NCI-H2107 treated with DMSO at 0.1 percent for 48 hours (cell line): ENCODE results near the gene CNRIP1.
"Not testable (repeated sequence)": the region's sequence is repeated elsewhere in the genome, so short reads cannot be mapped to it uniquely, and the experiment has no call there.

Experiments
- DNase-seq: peaks from one replicate; lab custom pipeline; 2025; ENCODE audit not compliant: unreplicated experiment; lab: John Stamatoyannopoulos, UW

The CNRIP1 gene

DNA sequence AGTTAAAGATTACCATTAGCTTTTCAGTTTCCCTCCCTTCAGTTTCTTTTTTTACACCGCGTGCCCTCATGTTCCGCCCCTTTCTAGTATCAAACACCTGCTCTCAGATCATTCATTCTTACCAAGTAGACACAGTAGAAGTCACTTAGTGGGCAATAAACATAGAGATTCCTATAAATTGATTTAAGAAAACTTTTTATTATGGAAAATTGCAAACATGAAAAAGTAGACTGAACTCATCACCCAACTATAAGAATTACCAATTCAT is 21.2 kb upstream of the CNRIP1 start:
- DNase-seq, result no peak

DNA sequence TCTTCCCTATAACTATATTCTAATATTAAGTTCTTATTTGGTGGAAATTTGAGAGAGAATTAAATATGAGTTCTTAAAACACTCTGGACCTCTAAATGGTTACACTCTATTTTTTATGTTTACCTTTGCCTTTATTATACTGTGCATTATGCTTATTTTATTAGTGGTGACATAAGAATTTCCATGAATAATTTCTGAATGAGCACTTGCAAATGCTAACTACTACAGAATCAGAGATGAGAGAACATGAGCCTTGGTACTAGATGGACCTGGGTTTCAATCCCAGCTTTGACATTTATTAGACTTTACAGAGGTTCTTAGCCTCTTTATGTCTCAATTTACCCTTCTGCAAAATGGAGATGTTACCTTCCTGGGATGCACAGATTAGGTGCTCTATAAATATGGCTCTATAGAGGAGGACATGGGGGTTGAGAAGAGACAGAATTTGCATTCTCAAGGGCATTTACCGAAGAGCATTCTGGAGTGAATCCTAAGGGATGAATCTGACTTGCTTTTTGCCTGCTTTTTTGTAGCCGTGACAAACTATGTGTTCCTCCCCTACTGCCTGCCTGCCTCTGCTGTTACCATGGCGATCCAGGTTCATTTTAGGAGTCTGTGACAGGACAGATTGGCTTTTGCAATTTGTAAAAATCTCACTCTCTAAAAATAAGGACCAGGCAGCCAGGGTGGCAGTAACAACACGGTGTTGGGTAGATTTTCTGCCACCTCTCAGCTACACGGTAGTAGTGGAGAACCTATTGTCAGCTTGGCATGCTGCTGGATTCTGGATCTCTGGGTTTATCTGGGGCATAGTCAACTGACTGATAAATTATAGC is 20.7 kb upstream of the CNRIP1 start:
- DNase-seq, result no peak

DNA sequence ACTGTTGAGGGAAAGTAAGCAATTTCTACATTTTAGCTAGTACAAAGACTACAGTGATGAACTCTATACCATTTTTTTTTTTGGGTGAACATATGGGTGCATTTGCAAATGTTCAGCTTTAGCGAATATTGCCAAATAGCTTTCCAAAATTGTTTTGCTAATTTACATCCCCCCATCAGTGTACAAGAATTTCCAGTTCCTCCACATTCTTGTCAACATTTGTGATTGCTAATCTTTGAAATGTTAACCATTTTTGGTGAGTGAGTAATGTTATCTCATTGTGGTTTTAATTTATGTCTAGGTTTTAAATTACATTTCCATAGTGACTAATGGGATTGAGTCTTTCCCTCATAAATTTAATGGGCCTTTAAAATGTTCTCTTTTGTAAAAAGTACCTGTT is 16.4 kb upstream of the CNRIP1 start:
- no peak for DNase-seq

DNA sequence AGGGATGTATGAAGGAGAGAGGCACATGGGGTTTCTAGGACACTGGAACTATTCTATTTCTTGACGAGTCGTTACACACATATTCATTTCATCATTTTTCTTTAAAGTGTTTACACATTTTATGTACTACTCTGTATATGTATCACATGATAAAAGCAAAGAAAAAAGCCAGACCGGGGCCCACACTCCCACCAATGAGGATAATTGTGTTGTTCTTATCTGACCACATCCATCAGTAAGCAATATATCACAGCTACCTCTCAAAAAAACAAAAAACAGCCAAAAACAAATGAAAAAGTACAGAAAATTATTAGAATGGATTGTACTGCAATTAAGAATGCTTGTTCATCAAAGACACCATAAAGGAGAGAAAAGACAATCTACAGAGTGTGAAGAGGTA is 14.2 kb upstream of the CNRIP1 start:
- no peak for DNase-seq

DNA sequence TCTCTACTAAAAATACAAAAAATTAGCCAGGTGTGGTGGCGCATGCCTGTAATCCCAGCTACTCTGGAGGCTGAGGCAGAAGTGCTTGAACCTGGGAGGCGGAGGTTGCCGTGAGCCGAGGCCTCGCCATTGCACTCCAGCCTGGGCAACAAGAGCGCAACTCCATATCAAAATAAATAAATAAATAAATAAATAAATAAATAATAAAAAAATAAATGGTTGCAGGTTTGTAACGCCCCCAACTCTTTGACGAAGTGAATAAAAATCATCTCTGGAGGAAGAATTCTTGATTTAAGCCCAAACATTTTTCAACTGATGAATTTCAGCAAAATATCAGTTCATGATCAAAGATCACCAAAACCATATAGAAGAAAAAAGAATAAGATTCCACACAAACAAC is 13.3 kb upstream of the CNRIP1 start:
- no peak for DNase-seq

DNA sequence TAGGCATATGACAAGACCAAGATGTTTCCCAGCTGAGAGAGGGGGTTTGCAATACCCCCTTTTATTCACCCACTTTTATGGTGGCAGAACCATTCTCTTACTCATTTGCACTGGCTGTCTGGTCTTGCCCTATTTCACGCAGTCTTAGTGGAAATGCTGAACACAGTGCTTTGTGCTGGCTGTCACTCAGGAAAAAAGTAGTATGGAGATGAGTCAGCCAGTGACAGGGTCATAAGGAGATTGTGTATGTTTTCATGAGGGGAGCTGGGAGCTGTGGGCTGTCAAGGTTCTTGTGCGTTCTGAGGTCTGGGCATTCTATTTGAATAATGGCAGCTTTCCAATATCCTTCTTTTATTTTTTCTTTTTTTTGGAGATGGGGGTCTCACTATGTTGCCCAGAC is 10.9 kb upstream of the CNRIP1 start:
- no peak for DNase-seq

DNA sequence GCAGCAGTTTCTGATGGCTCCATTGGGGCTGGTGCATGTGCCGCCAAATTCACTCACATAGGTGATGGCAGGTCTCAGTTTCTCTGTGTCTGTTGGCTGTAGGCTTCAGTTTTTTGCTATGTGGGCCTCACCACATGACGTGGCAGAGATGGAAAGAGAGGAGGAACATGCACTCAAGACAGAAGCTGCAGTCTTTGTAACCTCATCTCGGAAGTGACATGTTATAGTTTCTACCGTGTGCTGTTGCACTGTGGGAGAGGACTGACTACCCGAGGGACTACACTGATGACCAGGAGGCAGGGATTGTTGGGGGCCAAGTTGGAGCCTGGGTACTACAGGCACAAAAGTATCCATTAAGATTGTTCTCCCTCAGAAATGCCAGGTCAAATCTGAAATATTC is 9.2 kb upstream of the CNRIP1 start:
- DNase-seq, result no peak

DNA sequence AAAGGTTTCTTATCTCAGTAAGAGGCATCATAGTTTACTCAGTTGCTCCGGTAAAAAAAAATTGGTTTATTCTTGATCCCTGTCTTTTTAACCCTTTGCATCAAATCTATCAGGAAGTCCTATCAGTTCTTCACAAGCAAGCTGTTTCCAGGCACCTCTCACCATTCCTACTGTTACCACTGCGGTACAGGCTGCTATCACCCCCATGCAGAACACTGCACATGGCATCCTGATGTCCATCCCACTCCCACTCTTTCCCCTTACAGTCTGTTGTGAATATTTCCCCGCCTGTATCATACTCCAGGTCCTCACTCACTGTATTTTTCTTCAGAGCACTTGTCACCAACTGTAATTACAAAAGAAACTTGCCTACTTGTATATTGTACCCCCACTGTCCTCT is 5.3 kb upstream of the CNRIP1 start:
- DNase-seq, result no peak

DNA sequence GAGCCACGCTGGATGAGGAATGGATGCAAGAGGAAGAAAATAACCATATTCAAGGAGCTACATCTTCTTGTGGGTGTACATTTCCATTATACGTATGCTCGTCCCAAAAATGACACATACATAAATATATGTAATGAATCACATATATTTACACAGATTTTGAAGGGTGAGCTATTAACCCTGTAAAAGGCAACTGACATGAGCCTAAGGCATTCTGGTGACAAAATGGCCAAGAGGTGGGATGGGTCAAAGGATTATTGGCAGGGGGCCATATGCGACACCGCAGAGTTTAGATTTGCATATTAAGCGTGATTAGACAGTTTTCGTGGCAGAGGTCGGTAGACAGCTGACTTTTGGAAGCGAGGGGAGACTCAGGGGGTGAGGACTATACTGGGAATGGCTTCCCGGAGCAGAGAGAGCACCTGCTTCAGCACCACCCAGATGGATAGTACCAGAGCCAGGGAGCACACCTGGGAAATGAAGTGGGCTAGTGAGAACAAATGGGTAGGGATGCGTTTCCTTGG is 431 bp upstream of the CNRIP1 start:
- DNase-seq, result peak; percentile 71

DNA sequence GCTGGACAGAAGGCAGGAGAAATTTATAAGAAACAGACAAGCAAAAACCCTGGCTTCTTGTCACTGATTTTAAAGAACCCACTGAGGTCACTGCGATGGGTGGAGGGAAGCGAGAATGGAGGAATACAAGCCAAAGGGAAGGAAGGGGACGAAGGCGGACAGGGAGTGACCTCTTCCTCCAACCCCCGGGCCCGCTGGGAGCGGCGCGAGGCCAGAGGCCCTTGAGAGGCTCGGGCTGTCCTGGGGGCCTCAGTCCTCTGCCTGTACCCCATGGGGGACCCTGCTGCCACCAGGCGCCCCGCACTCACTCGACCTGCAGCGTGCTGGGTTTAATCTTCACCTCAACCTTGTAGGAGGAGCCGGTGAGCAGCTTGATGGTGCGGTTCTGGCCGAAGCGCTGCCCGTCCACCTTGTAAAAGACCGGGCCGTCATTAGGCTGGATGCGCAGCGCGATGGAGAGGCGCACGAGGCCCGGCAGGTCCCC is 793 bp downstream of the CNRIP1 start:
- DNase-seq, result no peak

DNA sequence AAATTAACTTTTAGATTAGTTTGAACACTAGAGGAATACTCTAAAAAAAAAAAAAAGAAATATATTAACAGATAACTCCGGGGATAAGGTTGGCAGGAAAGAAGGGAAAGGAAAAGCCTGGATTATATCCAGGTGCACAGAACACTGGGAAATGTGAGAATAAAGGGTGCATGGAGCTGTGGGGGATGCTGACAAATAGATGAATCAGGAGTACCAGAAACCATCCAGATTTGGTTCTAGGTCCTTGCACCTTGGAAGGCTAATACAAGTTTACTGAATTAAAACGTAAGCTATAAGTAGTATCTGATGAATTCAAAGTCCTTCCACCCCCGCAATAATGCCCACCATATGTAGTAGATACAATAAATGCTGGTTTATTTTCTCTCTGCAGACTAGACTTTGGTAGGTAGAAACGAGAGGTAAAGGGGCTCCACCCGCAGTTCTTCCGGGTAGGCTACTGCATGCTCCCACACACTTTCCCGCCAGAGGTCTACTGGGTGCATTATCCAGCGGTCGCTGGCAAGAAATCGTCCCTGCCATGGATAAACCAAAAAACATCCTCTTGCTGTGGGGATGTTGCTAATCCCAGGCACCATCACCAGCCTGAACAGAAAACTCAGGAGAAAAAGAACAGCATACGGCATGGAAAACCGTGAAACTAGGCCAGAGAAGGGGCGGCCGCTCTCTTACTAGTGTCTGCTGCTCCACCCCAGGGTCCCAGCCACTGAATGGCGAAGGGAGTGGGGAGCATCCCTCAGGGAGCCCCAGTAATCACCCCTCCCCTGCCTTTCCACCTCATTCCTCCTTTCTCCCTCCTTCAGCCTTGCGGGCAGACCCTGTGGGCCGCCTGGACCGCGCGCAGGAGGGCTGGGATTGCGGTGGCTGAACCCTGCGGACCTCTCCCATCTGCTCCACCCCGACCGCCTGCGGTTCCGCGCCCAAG is 1.5 kb downstream of the CNRIP1 start:
- no peak for DNase-seq

DNA sequence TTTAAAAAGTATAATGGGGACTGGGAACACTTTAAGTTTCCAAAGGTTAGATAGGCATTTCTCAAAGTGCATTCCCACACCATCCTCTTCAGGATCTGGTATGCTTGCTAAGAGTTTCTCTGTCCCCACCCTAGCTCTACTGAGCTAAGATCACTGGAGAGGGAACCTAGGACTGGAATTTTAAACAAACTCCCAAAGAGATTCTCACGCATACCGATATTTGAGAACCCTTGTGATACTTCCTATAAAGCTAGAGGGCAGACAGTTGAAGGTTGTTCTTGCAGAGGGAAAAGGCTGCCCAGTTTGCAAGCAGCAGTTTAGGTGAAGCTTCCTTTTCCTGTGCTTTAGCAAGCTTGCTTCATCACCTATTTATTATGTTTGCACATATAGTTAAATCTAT is 3.6 kb downstream of the CNRIP1 start:
- DNase-seq, result no peak

DNA sequence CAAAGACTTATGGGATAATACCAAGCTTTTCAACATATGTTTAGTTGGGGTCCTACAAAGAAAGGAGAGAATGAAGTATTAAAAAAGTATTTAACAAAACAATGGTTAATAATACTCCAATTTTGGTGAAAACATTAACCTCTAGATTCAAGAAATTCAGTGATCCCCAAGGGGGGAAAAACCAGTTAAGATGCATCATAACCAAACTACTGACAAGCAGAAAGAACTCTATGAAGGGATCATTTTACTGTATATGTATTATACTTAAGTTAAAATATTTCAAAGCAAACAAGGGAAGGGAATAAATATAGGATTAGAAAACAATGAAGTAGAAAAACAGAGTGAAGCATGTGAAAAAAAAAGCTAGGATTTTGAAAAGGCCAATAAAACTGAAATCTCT is 8.7 kb downstream of the CNRIP1 start:
- no peak for DNase-seq

DNA sequence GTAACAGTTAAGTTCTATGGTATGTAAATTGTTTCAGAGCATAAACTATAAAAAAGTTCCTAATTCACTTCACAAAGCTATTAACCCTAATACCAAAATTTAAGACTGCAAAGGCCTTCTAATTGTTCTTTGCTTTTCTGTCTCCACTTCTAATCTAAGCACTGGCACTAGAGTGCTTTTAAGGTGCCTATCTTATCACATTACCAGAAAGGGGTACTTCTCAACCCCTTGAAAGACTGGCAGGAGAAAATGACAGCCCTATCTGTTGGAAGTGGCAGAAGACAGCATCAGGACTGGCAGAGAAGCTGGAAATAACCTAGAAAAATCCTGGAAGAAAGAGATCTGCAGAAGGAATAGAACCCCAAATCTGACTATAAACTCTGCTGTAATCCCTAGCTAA is 10.3 kb downstream of the CNRIP1 start:
- no peak for DNase-seq

DNA sequence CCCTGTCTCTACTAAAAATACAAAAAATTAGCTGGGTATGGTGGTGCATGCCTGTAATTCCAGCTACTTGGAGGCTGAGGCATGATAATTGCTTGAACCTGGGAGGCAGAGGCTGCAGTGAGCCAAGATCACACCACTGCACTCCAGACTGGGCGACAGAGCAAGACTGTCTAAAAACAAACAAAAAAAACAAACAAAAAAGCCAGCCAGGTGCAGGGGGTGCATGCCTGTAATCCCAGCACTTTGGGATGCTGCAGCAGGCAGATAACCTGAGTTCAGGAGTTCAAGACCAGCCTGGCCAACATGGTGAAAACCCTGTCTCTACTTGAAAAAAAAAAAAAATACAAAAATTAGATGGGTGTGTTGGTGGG is 15.9 kb downstream of the CNRIP1 start:
- DNase-seq, result not testable (repeated sequence)

DNA sequence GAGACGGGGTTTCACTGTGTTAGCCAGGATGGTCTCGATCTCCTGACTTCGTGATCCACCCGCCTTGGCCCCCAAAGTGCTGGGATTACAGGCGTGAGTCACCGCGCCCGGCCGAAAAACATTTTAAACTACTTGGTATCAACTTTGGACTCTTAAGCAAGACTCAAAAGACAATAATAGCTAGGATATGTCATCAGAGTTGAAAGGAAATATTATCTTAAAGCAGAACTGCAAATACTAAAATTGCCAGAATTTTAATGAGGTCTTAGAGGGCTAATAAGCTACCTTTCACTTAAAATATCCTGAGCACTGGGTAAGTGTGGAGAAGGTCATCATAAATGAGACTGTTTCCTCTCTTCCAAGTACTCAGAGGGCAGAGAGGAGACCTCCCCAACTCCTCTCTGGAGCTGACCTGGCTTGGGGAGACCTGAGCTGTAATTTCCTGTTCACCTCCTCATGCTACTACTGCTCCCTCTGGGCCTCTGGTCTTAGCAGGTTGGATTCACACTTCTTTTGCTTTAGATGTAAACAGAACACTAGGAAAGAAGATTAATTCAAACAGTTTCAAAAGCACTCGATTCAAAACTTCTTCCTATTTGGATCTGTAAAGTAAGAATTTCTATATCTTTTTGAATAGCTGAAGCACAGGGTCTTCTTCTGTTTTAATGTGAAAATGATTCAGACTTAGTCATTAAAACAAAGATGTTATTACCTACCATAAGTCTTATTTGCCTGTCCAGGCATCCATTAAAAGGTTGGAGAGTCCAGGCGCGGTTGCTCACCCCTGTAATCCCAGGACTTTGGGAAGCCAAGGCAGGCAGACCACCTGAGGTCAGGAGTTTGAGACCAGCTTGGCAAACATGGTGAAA is 16.5 kb downstream of the CNRIP1 start:
- no peak for DNase-seq

DNA sequence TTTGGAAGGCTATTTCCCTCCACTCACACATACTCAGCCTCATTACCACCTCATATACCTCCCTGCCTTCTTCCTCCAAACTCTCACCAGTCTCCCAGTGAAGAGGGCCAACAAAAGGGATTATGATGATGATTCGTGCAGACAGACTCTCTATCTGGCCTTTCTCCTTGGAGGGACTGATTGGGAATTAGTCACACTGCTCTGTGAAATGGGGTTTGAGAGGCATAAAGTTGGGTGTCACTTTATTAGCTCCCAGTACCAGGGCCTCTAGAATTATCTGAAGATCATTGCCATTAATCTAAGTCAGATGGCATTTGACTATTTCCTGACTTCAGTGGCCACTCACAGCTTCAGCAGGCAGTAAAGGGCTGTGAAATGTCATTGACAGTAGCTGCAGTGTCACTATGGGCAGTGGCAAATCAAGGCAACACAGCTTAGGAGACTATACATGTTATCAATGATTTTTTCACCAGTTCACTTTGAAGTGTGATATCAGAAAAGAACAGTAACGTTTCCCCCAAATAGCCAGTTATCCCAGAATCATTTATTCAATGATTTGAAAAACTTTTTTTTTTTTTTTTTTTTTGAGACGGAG is 17.4 kb downstream of the CNRIP1 start:
- no peak for DNase-seq

DNA sequence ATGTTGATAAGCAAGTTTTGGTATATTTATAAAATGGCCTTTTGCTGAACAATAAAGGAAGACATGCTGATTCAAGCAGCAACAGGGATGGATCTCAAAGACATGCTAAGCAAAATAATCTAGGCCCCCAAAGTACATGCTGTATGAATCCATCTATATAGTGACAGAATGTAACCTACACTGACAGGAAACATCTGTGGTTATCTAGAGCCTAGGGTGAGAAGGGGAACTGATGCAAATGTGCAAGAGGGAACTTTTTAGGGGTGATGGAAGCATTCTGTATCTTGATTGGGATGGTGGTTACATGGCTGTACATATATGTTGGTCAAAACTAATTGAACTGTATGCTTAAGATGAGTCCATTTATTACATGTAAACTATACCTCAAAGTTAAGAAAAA is 24.2 kb downstream of the CNRIP1 start:
- no peak for DNase-seq

DNA sequence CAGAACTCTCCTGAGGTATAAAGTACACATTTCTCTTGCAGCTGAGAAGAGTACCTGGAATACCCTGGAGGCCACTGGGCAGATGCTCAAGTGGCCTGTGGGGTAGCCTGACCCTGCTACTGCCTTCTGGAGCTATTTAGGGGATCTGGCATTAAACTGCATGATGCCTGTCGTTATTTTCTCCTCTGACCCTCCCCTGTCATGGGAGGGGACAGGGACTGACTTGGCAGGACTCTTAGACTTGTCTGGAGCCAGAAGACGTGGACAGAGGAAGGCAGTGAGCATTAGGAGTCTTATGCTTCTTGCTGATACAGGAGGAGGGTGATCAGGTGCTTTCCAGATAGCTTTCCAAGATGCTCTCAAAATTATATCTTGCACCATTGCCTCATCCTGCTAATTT is 24.8 kb downstream of the CNRIP1 start:
- no peak for DNase-seq

DNA sequence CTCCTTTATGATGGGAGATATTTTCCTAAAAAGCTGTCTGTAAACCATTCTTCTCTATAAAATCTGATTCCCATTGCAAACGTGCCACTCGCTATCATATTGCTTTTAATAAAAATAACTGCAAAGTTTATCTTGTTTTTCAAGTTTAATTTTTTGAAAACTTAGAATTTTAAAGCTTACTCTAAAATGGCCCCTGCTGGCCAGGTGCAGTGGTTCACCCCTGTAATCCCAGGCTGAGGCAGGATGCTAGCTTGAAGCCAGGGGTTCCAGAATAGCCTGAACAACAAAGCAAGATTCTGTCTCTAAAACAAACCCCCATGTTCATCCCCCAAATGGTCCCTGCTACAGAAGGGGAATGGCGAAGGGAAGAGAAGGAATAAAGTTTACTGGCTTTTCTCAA is 25.6 kb downstream of the CNRIP1 start:
- DNase-seq, result no peak

DNA sequence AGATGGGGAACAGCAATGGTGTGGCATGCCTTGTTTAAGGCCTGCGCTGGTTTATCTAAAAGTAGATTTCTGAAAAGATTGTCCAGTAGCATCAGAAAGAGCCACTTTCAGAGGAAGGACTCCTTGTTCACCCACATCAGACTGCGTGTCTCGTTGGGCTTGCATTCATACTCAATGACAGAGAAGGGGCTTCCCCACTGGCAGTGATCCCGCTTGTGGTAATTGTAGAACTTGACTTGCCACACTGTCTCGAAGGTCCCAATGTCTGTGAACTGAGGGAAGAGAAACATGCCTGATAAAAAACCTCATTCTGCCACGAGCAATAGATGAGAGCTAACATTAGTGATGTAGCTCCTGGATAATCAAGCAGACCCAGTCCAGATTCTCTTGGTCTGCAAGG is 26.0 kb downstream of the CNRIP1 start:
- DNase-seq, result no peak
